ENCODE measurements around the gene FXR1. TPM values are rescaled to one million over a fixed set of nuclear protein-coding genes. Genes with fewer than 3 reads are reported as not detected.

FXR1 gene
- total RNA-seq, 2 experiments from 2014 or later, result 169 to 174 TPM

DNA sequence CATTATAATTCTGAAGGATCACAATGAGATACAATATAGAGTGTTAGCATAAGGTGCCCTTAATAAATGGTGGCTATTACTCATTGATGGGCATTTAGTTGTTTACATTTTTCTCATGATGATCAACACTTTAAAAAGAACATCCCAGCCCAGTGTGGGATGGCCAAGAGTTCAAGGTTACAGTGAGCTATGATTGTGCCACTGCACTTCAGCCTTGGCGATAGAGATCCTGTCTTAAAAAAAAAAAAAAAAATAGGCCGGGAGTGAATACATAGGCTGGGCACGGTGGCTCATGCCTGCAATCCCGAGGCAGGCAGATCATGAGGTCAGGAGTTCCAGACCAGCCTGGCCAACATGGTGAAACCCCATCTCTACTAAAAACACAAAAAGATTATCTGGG is 1.6 kb upstream of the FXR1 start:
- ChIA-PET POLR2A (interaction anchor here (0.6 kb wide), 1 partner anchor 18 kb away, joined by 3 read pairs; no protein-coding TSS in a partner anchor), CTCF (no interaction called here)
- intact Hi-C loops (cut with micrococcal nuclease), result no loop called here
- DNase-seq (no peak), ATAC-seq (no peak)
- Mint-ChIP-seq H3K27ac (peak overlapping the region; percentile 93), H3K36me3 (ENCODE audit: low read depth) (peaks cover 23% of the 10 kb centered on the region), H3K4me3 (peak overlapping the region; percentile 27), H3K4me1 (ENCODE audit: low read depth) (peaks cover 32% of the 10 kb centered on the region), H3K27me3 (no peaks in the 10 kb centered on the region), H3K9me3 (peaks cover 2% of the 10 kb centered on the region)
- TF ChIP-seq, protein P1, sequence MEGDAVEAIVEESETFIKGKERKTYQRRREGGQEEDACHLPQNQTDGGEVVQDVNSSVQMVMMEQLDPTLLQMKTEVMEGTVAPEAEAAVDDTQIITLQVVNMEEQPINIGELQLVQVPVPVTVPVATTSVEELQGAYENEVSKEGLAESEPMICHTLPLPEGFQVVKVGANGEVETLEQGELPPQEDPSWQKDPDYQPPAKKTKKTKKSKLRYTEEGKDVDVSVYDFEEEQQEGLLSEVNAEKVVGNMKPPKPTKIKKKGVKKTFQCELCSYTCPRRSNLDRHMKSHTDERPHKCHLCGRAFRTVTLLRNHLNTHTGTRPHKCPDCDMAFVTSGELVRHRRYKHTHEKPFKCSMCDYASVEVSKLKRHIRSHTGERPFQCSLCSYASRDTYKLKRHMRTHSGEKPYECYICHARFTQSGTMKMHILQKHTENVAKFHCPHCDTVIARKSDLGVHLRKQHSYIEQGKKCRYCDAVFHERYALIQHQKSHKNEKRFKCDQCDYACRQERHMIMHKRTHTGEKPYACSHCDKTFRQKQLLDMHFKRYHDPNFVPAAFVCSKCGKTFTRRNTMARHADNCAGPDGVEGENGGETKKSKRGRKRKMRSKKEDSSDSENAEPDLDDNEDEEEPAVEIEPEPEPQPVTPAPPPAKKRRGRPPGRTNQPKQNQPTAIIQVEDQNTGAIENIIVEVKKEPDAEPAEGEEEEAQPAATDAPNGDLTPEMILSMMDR (IDR thresholded peaks at IDR 0.05), result no peak

DNA sequence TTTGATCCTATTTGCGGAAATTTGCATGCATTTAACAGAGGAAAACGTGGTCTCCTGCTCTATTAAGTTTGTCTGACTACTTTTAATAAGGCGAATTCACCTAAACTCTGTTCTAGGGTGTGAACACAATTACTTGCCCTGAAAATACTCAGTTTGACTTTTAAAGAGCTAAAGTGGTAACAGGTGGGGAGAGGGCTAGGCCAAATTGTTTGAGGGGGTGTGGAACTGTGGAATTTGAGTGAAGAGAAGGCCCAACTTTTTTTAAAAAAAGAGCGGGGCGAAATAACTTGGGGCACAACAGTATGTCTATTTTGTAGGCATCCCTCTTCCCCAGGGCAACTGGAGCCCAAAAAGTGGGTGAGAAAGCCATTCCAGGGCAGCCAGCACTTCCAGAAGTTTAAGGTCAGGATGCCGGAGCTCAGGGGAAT is 580 bp upstream of the FXR1 start:
- TF ChIP-seq, protein P1 (IDR thresholded peaks at IDR 0.05), result peak; percentile 55
- ChIA-PET POLR2A (interaction anchor here (1.0 to 1.4 kb wide), 3 partner anchors 70 to 79 kb away, joined by 3 to 8 read pairs (median 4); partner anchors contain the start of gene DNAJC19), CTCF (interaction anchor here (1.0 to 1.4 kb wide), 8 partner anchors 10 to 310 kb away, joined by 3 to 7 read pairs (median 4); no protein-coding TSS in a partner anchor)
- intact Hi-C loops (cut with micrococcal nuclease), result loop anchor here (2.0 kb wide), 1 partner anchor 77 kb away; the partner anchor contains the start of gene DNAJC19
- peak overlapping the region; percentile 93 for H3K27ac Mint-ChIP-seq
- H3K4me3 Mint-ChIP-seq, result peak overlapping the region; percentile 92
- H3K27me3 Mint-ChIP-seq, result no peaks in the 10 kb centered on the region
- no peaks in the 10 kb centered on the region for H3K9me3 Mint-ChIP-seq
- DNase-seq (no peak), ATAC-seq (peak; percentile 0)
- peaks cover 27% of the 10 kb centered on the region for H3K36me3 Mint-ChIP-seq (ENCODE audit: low read depth)
- peaks cover 38% of the 10 kb centered on the region for H3K4me1 Mint-ChIP-seq (ENCODE audit: low read depth)

DNA sequence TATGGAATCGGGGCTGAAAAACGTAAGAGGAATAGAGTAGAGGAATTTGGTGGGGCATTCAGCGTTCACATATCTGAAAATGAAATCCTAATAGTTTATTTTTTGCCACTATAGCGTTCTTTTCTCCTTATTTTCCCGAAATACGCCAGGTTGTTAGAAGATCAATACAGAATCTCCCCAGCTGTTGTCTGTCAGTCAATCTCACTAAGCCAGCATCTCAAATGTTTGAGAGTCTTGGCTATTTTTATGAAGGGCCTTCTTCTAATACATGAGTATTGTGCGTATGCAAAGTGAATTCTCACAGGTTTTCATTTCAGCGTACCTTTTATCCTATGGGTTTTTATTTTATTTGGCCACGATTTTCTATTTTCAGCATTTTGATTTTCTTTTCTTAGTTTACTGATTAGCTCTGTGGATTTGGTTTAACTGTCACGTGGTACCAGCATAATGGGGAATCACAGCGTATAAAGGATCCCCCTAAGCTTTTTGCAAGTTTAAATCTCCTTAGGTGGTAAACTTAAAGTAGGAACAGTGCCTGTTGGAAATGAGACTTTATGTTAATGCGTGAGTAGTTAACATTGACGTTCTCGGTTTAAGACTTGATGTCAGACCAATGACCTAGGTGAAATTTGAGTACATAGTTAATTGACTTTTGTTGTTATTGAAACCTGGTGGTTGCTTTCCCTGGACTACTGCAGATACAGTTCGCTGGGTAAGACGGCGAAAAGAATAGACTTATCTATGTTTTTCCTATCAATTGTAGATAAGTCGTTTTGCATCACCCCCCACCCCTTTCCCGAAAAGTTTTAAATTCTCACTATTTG is 1.3 kb downstream of the FXR1 start:
- POLR2A ChIA-PET, result interaction anchor here (1.2 to 1.9 kb wide), 3 partner anchors 9 to 62 kb away, joined by 3 to 5 read pairs (median 3); no protein-coding TSS in a partner anchor
- no peak for DNase-seq
- CTCF ChIA-PET, result interaction anchor here (0.7 to 2.0 kb wide), 2 partner anchors 13 to 33 kb away, joined by 3 to 8 read pairs; no protein-coding TSS in a partner anchor
- no peak for ATAC-seq
- H3K27me3 Mint-ChIP-seq, result no peaks in the 10 kb centered on the region
- peak overlapping the region; percentile 93 for H3K27ac Mint-ChIP-seq
- H3K4me1 Mint-ChIP-seq (ENCODE audit: low read depth), result peaks cover 52% of the 10 kb centered on the region
- H3K9me3 Mint-ChIP-seq, result no peaks in the 10 kb centered on the region
- H3K36me3 Mint-ChIP-seq (ENCODE audit: low read depth), result peaks cover 38% of the 10 kb centered on the region
- H3K4me3 Mint-ChIP-seq, result peak overlapping the region; percentile 92
- TF ChIP-seq, protein P1 (IDR thresholded peaks at IDR 0.05), result no peak
- intact Hi-C loops (cut with micrococcal nuclease), result loop anchor here (2.0 kb wide), 1 partner anchor 75 kb away; the partner anchor contains the start of gene DNAJC19

DNA sequence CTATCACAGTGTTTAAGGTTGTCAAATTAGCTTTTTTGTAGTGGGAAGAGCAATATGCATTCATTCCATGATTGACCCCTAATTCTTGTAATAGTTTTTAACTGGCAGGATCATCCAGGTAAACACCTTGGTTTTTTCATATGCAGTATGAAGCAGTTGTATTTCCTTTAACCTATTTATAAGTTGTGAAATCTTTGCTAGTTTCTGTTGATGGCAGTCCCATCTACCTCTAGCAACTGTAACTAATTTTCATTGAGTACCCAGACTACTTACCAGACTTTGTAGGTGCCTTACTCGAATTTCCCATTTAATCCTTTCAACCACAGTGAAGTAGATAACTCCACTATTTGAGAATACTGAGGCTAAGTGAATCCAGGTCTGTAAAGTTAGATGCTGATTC is 6.1 kb downstream of the FXR1 start:
- POLR2A ChIA-PET, result interaction anchor here (0.6 kb wide), 1 partner anchor 777 kb away, joined by 3 read pairs; no protein-coding TSS in a partner anchor

More for the DNA sequence above, 6.1 kb downstream of the FXR1 start:
- no peak for ATAC-seq
- H3K27ac Mint-ChIP-seq, result no peak overlapping the region
- H3K4me3 Mint-ChIP-seq, result no peak overlapping the region
- H3K36me3 Mint-ChIP-seq (ENCODE audit: low read depth), result peaks cover 64% of the 10 kb centered on the region
- no peak for DNase-seq
- no peaks in the 10 kb centered on the region for H3K27me3 Mint-ChIP-seq
- H3K9me3 Mint-ChIP-seq, result no peaks in the 10 kb centered on the region
- intact Hi-C loops (cut with micrococcal nuclease), result no loop called here
- H3K4me1 Mint-ChIP-seq (ENCODE audit: low read depth), result peaks cover 69% of the 10 kb centered on the region
- CTCF ChIA-PET, result interaction anchor here (0.9 kb wide), 1 partner anchor 13 kb away, joined by 3 read pairs; no protein-coding TSS in a partner anchor
- TF ChIP-seq, protein P1 (IDR thresholded peaks at IDR 0.05), result no peak

Data from activated CD8-positive, alpha-beta T cell treated with anti-CD3 and anti-CD28 coated beads for 36 hours (primary cell).